Psoas muscle (tissue), 8 donors: ENCODE data around the gene STPG2. TPM values are rescaled to one million over a fixed set of nuclear protein-coding genes. Genes with fewer than 3 reads are reported as not detected.

ENCODE experiments used
- ATAC-seq, 4 donors: fragments of 200-7000 bp; cut with Tn5 transposase; one replicate each; pipeline ENCODE4 v1.9.1; 2020; ENCODE audit warnings: moderate library complexity in 3 of 4, mild to moderate bottlenecking in 2 of 4
- DNase-seq, 2 donors: peaks; one replicate each; pipeline ENCODE4 v3.0.0-alpha.2; 2020
- H3K27ac ChIP-seq: fragments of 200-600 bp; one replicate; pipeline ENCODE4 v1.8.0; 2022
- H3K27me3 ChIP-seq, 3 donors: fragments of 200-600 bp in 1 of 3; one replicate each; pipeline versions ENCODE4 v1.6.1 to v1.8.0; 2013 to 2022; ENCODE audit warnings: low read length in 2 of 3, mild to moderate bottlenecking in 2 of 3, moderate library complexity in 1 of 3; ENCODE audit not compliant: insufficient read depth in 3 of 3
- H3K36me3 ChIP-seq, 2 donors: fragments of 200-600 bp in 1 of 2; one replicate each; pipeline versions ENCODE4 v1.6.1 to v1.8.0; 2013 to 2022; ENCODE audit warnings: low read depth in 1 of 2, mild to moderate bottlenecking in 1 of 2, moderate library complexity in 1 of 2; ENCODE audit not compliant: insufficient read depth in 1 of 2
- H3K4me1 ChIP-seq: fragments of 200-600 bp; one replicate; pipeline ENCODE4 v1.8.0; 2022
- H3K4me3 ChIP-seq: fragments of 200-600 bp; one replicate; pipeline ENCODE4 v1.8.0; 2022; ENCODE audit warnings: mild to moderate bottlenecking
- H3K9me3 ChIP-seq: fragments of 200-600 bp; one replicate; pipeline ENCODE4 v1.8.0; 2022
- WGBS, 3 donors: extraction: QIAGEN DNeasy Blood & Tissue Kit; methylation state at CpG; one replicate each; pipeline versions ENCODE4 v1.1.6 to v1.1.7; 2013; 5-methylcytosine and 5-hydroxymethylcytosine counted together
- intact Hi-C, 2 donors: fragments of 100-400 bp; cut with DNase I; formaldehyde crosslinking; loops; one replicate each; pipeline versions ENCODE4 v1.11.0 to v1.14.2; 2022
- polyA plus RNA-seq, 3 donors: library from polyadenylated mRNA; stranded (reverse); fragments of 200-250 nt; gene quantifications; one replicate each; pipeline ENCODE4 v1.2.3, GENCODE V29; 2013
- total RNA-seq, 4 donors: library from RNA; stranded (reverse); fragmentation: NEBNext Ultra II Directional in 2 of 4; extraction: Animal tissue kit (Norgen Biotek cat#: 25700) in 2 of 4; gene quantifications; one replicate each; pipeline versions ENCODE4 v1.2.1 to v1.2.4, GENCODE V29; 2021 to 2023
- TF ChIP-seq, protein P1 (sequence below): fragments of 200-600 bp; IDR thresholded peaks from one replicate; pipeline ENCODE4 v1.8.0; 2022; ENCODE audit warnings: antibody characterized with exemption
- donor health status: healthy with polysubstance abuse.
- donor health status: DM: no; HTN: no; CAD: no; lungs with moderate emphysema.
- donor health status: Bipolar disorder and iron deficiency.
- donor health status: healthy.
- donor health status: DM: yes; HTN: yes; CAD: no.
- donor health status: DM: no; HTN: no; CAD: no.
- donor health status: DM: no; HTN: no; CAD: no.
- donor health status: DM: yes; HTN: yes; CAD: no.

The STPG2 gene
- total and polyA plus RNA-seq, 7 donors, result 0.01 to 0.21 TPM; not detected in 5

DNA sequence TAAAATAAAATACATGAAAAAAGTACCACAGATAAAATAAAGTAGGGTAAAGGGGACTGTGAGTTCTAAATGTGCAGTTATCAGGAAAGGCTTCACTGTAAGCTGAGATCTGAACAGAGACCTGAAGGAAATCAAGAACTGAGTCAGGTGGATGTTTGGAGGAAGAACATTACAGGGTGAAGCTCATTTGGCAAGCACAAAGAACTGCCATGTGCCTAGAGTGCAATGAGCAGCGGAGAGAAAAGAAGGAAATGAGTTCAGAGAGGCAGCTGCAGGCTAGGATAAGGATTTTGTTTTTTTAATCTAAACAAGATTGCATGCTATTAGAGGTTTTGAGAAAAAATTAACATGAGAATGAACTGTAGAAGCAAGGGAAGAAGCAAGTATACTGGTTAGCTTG is 373.1 kb downstream of the STPG2 start:
- WGBS, 3 donors, result 35 to 62% (median 57%) methylated on average over 1 of the region's 1 CpG
- Histone ChIP-seq H3K27ac (no peak overlapping the region), H3K9me3 (no peaks in the 10 kb centered on the region), H3K4me3 (no peak overlapping the region), H3K27me3 (no peaks in the 10 kb centered on the region), H3K4me1 (no peaks in the 10 kb centered on the region), H3K36me3 (no peaks in the 10 kb centered on the region)
- DNase-seq (no peak), ATAC-seq (no peak)
- TF ChIP-seq, protein P1, sequence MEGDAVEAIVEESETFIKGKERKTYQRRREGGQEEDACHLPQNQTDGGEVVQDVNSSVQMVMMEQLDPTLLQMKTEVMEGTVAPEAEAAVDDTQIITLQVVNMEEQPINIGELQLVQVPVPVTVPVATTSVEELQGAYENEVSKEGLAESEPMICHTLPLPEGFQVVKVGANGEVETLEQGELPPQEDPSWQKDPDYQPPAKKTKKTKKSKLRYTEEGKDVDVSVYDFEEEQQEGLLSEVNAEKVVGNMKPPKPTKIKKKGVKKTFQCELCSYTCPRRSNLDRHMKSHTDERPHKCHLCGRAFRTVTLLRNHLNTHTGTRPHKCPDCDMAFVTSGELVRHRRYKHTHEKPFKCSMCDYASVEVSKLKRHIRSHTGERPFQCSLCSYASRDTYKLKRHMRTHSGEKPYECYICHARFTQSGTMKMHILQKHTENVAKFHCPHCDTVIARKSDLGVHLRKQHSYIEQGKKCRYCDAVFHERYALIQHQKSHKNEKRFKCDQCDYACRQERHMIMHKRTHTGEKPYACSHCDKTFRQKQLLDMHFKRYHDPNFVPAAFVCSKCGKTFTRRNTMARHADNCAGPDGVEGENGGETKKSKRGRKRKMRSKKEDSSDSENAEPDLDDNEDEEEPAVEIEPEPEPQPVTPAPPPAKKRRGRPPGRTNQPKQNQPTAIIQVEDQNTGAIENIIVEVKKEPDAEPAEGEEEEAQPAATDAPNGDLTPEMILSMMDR, result no peak
- intact Hi-C loops, result no loop called here

DNA sequence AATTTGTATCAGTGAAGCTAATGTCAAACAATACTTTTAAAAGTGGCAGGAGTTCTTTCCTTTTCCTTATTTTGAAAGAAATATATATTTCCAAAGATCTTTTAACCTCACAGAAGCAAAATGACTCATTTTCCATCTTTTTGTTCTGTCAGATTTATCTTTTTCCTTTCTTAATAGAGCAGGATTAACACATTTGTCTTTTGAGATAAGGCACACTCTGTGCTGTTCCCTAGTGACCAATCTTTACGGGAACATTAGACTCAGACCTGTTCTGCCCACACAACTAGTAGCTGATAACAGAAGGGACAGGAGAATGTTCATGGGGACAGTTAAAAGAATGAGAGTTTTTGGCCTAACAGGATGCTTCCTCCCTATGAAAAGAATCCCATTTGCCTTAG is 381.2 kb downstream of the STPG2 start:
- intact Hi-C loops, result no loop called here
- H3K27me3 ChIP-seq, result no peaks in the 10 kb centered on the region
- no peaks in the 10 kb centered on the region for H3K9me3 ChIP-seq
- H3K27ac ChIP-seq, result no peak overlapping the region
- TF ChIP-seq, protein P1, result no peak
- 41 to 58% (median 50%) methylated on average over 1 of the region's 1 CpG for WGBS, 3 donors
- ATAC-seq (no peak), DNase-seq (no peak)
- no peaks in the 10 kb centered on the region for H3K4me1 ChIP-seq
- no peaks in the 10 kb centered on the region for H3K36me3 ChIP-seq
- H3K4me3 ChIP-seq, result no peak overlapping the region

DNA sequence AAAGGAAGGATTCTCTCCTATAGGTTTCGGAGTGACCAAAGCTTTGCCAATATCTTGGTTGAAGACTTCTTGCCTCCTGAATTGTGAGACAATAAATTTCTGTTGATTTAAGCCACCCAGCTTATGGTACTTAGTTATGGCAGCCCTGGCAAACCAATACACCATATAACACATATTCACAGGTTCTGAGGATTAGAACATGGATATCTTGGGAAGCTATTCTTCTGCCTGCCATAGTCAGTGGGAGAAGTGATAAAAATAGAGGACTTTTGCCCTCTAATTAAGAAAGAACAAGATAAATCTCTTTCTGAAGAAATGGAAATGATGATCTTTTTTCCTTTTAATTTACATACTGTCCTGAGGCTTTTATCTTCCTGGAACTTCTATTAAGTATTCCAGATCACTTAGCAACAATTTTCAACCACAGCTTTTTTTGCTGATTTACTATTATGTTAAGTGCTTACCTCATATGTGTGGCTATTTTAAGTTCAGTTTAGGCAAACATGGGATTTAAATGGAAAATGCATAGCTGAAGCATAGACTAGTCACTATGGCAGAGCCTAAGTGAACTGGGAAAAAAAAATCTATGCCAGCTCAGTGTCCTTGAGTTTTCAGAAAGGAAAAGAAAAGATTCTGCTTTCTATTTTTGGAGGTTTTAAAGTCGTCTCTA is 381.7 kb downstream of the STPG2 start:
- Histone ChIP-seq H3K4me1 (no peaks in the 10 kb centered on the region), H3K36me3 (no peaks in the 10 kb centered on the region), H3K9me3 (no peaks in the 10 kb centered on the region), H3K4me3 (no peak overlapping the region), H3K27me3 (no peaks in the 10 kb centered on the region), H3K27ac (no peak overlapping the region)
- ATAC-seq, result no peak
- no peak for DNase-seq
- TF ChIP-seq, protein P1, result no peak
- intact Hi-C loops, result no loop called here
- 61 to 74% (median 70%) methylated on average over 2 of the region's 2 CpGs for WGBS, 3 donors

DNA sequence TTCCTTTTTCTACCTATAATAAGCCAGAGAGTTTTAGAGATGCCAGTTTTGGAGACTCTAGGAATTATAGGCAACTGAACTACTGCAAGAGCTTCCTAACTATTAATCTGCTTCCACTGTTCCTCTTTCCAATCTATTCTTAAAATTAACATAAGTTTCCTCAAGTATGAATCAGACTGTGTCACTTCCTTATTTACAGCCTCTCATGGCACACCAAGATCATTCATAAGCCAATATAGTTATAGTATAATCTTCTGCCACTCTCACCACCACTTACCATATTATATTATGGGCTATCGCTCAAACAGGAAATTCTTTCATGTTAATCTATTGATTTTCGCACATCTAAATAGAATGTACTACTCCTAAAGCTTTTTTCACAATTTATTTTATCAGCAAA is 383.5 kb downstream of the STPG2 start:
- intact Hi-C loops, result no loop called here
- ATAC-seq (no peak), DNase-seq (no peak)
- Histone ChIP-seq H3K27ac (no peak overlapping the region), H3K4me1 (no peaks in the 10 kb centered on the region), H3K36me3 (no peaks in the 10 kb centered on the region), H3K4me3 (no peak overlapping the region), H3K27me3 (no peaks in the 10 kb centered on the region), H3K9me3 (no peaks in the 10 kb centered on the region)
- WGBS, 3 donors, result 87 to 94% (median 89%) methylated on average over 2 of the region's 2 CpGs
- TF ChIP-seq, protein P1, result no peak

DNA sequence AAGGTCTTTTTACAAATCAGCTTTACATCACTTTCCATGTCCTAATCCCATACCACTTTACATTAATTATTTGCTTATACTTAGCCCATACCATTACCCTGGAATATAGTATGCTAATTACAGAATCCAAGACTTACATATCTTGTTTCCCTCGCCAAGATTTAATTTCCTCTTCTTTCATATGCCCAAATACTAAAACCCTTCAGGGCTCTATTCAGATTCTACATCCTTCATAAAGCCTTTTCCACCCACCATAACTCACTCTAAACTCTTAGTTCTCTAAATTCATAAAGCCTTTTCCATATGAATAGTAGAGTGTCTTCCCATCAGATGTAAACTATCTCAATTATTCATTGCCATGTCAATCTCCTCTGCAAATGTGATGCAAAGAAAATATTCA is 390.7 kb downstream of the STPG2 start:
- Histone ChIP-seq H3K36me3 (no peaks in the 10 kb centered on the region), H3K9me3 (no peaks in the 10 kb centered on the region), H3K4me1 (no peaks in the 10 kb centered on the region), H3K27ac (no peak overlapping the region), H3K4me3 (no peak overlapping the region), H3K27me3 (no peaks in the 10 kb centered on the region)
- intact Hi-C loops, result no loop called here
- WGBS, 3 donors, result 57 to 75% (median 66%) methylated on average over 1 of the region's 1 CpG
- no peak for DNase-seq
- ATAC-seq, result no peak
- TF ChIP-seq, protein P1, result no peak
